K562 (cell line): Measurements from ENCODE around the gene ATAD3B. TPM values are rescaled to one million over a fixed set of nuclear protein-coding genes. Genes with fewer than 3 reads are reported as not detected.

Experiments used
- ATAC-seq: fragments of 200-7000 bp; cut with Tn5 transposase; 3 replicates; pipeline ENCODE4 v1.9.1; 2020; ENCODE audit warnings: moderate library complexity
- BruUV-seq: library from RNA; stranded (reverse); fragments of 400-500 nt; replicated peaks from 2 replicates; lab custom pipeline; 2021; lab: Mats Ljungman, UMichigan
- CTCF ChIA-PET: fragments of 300-600 bp; formaldehyde crosslinking; extraction: SDS; loops from one replicate; lab custom pipeline; 2021; ENCODE audit warnings: low intra/inter-chr PET ratio; lab: Yijun Ruan, JAX
- POLR2A ChIA-PET: fragments of 300-600, 350-650 bp; sonication (Branson Sonifier 250); formaldehyde crosslinking; extraction: SDS; loops from one replicate; lab custom pipeline; 2021; ENCODE audit warnings: antibody characterized with exemption, inconsistent platforms; lab: Yijun Ruan, JAX
- DNase-seq, 4 experiments: peaks; one replicate each; pipeline versions ENCODE4 v3.0.0 to v3.0.0-alpha.2; 2011 to 2018; ENCODE audit warnings: low spot score in 3 of 4, mixed read lengths in 3 of 4; ENCODE audit errors: extremely low read depth in 1 of 4
- FAIRE-seq: peaks from 2 replicates; lab custom pipeline; 2011; peaks lifted over from hg19 to GRCh38; lab: Jason Lieb, UNC
- H2AFZ ChIP-seq: 2 replicates; pipeline ENCODE4 v1.6.0; 2011; ENCODE audit warnings: low read depth, low read length, control low read depth, inconsistent platforms
- H3K27ac ChIP-seq: fragments of 200-600 bp; 3 replicates; pipeline ENCODE4 v1.8.0; 2011; ENCODE audit warnings: low read depth, mild to moderate bottlenecking, control low read depth, inconsistent platforms, low read length, moderate library complexity, mixed read lengths; ENCODE audit errors: extremely low read depth
- H3K27me3 ChIP-seq, 2 experiments: fragments of 300-600 bp in 1 of 2; 2 replicates in 1 of 2; 3 replicates in 1 of 2; pipeline versions ENCODE4 v1.6.0 to v1.8.0; 2011; ENCODE audit warnings: inconsistent platforms in 2 of 2, low read length in 2 of 2, mild to moderate bottlenecking in 1 of 2, mixed read lengths in 1 of 2, moderate library complexity in 1 of 2; ENCODE audit not compliant: control insufficient read depth in 2 of 2, insufficient read depth in 2 of 2
- H3K36me3 ChIP-seq: fragments of 300-600 bp; 3 replicates; pipeline ENCODE4 v1.8.0; 2011; ENCODE audit warnings: mild to moderate bottlenecking, low read length, inconsistent platforms; ENCODE audit not compliant: control insufficient read depth, insufficient read depth
- H3K4me1 ChIP-seq, 2 experiments: fragments of 200-600 bp in 1 of 2; replicated peaks in 1 of 2; 2 replicates in 1 of 2; 3 replicates in 1 of 2; pipeline versions ENCODE4 v1.5.1 to v1.8.0; 2011; ENCODE audit warnings: inconsistent platforms in 2 of 2, low read length in 2 of 2, mild to moderate bottlenecking in 1 of 2, mixed read lengths in 1 of 2, moderate library complexity in 1 of 2; ENCODE audit not compliant: control insufficient read depth in 2 of 2, insufficient read depth in 2 of 2
- H3K4me2 ChIP-seq: 2 replicates; pipeline ENCODE4 v1.6.1; 2011; ENCODE audit warnings: low read length, control low read depth, inconsistent platforms, mixed read lengths; ENCODE audit not compliant: insufficient read depth
- H3K4me3 ChIP-seq: fragments of 200-600 bp; sonication (generic), shearing (Covaris generic); 2 replicates; pipeline ENCODE4 v1.5.1; 2016; ENCODE audit warnings: control low read depth, inconsistent platforms
- H3K79me2 ChIP-seq: fragments of 200-600 bp; 3 replicates; pipeline ENCODE4 v1.8.0; 2011; ENCODE audit warnings: low read length, inconsistent platforms; ENCODE audit not compliant: control insufficient read depth, insufficient read depth
- H3K9ac ChIP-seq, 2 experiments: 2 replicates each; pipeline versions ENCODE4 v1.6.0 to v1.6.1; 2011; ENCODE audit warnings: low read depth in 2 of 2, low read length in 2 of 2, control low read depth in 1 of 2, inconsistent platforms in 1 of 2, mild to moderate bottlenecking in 1 of 2, mixed read lengths in 1 of 2; ENCODE audit not compliant: insufficient read depth in 1 of 2
- H3K9me1 ChIP-seq: one replicate; pipeline ENCODE4 v1.6.0; 2011; ENCODE audit warnings: inconsistent platforms, mild to moderate bottlenecking, low read length, moderate library complexity; ENCODE audit not compliant: control insufficient read depth, insufficient read depth
- H3K9me3 ChIP-seq: replicated peaks from 2 replicates; pipeline ENCODE4 v1.5.1; 2011; ENCODE audit warnings: low read depth, low read length, inconsistent platforms; ENCODE audit not compliant: control insufficient read depth, insufficient read depth
- H4K20me1 ChIP-seq: replicated peaks from 2 replicates; pipeline ENCODE4 v1.6.1; 2011; ENCODE audit warnings: low read length, inconsistent platforms, mixed read lengths; ENCODE audit not compliant: control insufficient read depth, insufficient read depth
- CSDE1 ChIP-seq, 2 experiments: fragments of 450-650 bp; IDR thresholded peaks; 2 replicates each; pipeline ENCODE4 v1.6.1; 2016; ENCODE audit warnings: mild to moderate bottlenecking in 1 of 2
- POLR2G ChIP-seq: fragments of 200-400 bp; formaldehyde crosslinking; IDR thresholded peaks from 2 replicates; pipeline ENCODE4 v1.6.1; 2017; ENCODE audit warnings: low read depth, mild to moderate bottlenecking, antibody characterized with exemption, low read length, moderate library complexity
- TEAD1 ChIP-seq, 2 experiments: fragments of 450-650 bp in 1 of 2; sonication (generic) in 1 of 2; formaldehyde crosslinking; IDR thresholded peaks; 2 replicates each; pipeline versions ENCODE4 v1.4.0 to v1.8.0; 2020 to 2022; ENCODE audit warnings: mild to moderate bottlenecking in 2 of 2, missing genetic modification reagents in 1 of 2
- XRCC3 ChIP-seq: fragments of 450-650 bp; IDR thresholded peaks from 2 replicates; pipeline ENCODE4 v1.6.1; 2017; ENCODE audit warnings: mild to moderate bottlenecking, moderate library complexity
- ZNF586 ChIP-seq: fragments of 450-650 bp; formaldehyde crosslinking; conservative IDR thresholded peaks from 2 replicates; pipeline ENCODE4 v1.4.0; 2020; ENCODE audit warnings: mild to moderate bottlenecking, moderate library complexity
- WGBS: fragments of 100-300 bp; shearing (Covaris generic); methylation state at CpG from one replicate; pipeline ENCODE4 v1.1.6; 2016; ENCODE audit warnings: low coverage, mixed read lengths; ENCODE audit not compliant: insufficient coverage; ENCODE audit errors: missing lambda C conversion rate; 5-methylcytosine and 5-hydroxymethylcytosine counted together
- in situ Hi-C: fragments of 300-500 bp; cut with MboI; formaldehyde crosslinking; loops from 4 replicates; pipeline ENCODE4 v1.15.0; 2018; ENCODE audit warnings: inconsistent platforms, mixed read lengths
- intact Hi-C: fragments of 100-400 bp; cut with micrococcal nuclease; formaldehyde crosslinking; loops from 2 replicates; pipeline ENCODE4 v1.14.2; 2022
- polyA plus RNA-seq, 8 experiments: library from polyadenylated mRNA; depleted of rRNA in 4 of 8; stranded (reverse) in 5 of 8; unstranded in 3 of 8; fragments of >200 nt; fragmentation: Nextera tagmentation in 2 of 8; fragmentation: Illumina TruSeq in 1 of 8; extraction: Ambion mirVana in 2 of 8; extraction: Trizol in 1 of 8; gene quantifications; 2 replicates each; pipeline versions ENCODE4 v1.2.1 to v1.2.3, GENCODE V29; 2011 to 2014; ENCODE audit warnings: inconsistent platforms in 1 of 8, missing spikeins in 1 of 8
- total RNA-seq, 7 experiments: library from RNA; depleted of rRNA in 6 of 7; stranded (reverse); fragments of >200 nt in 6 of 7; fragmentation: Illumina TruSeq in 2 of 7; extraction: Trizol in 2 of 7; gene quantifications; 2 replicates each; pipeline versions ENCODE4 v1.2.1 to v1.2.3, GENCODE V29; 2011 to 2021; ENCODE audit warnings: low replicate concordance in 1 of 7
- TF ChIP-seq, protein P1 (sequence below): fragments of 450-650 bp; IDR thresholded peaks from 2 replicates; pipeline ENCODE4 v1.6.1; 2018; ENCODE audit warnings: mild to moderate bottlenecking, low read depth; ENCODE audit not compliant: partially characterized antibody
- TF ChIP-seq, protein P2 (sequence below): sonication (generic); formaldehyde crosslinking; IDR thresholded peaks from 2 replicates; pipeline ENCODE4 v1.8.0; 2023; ENCODE audit warnings: mild to moderate bottlenecking, missing genetic modification reagents
- TF ChIP-seq, protein P3 (sequence below): sonication (generic); formaldehyde crosslinking; IDR thresholded peaks from 2 replicates; pipeline ENCODE4 v1.8.1; 2023; ENCODE audit warnings: mild to moderate bottlenecking, missing genetic modification reagents

The ATAD3B gene
- total and polyA plus RNA-seq, 9 of the 15 experiments (the other 6 are each of a cell fraction or from before 2014, with no cell fraction given) = 0.07 to 113 (median 27.7) TPM

DNA sequence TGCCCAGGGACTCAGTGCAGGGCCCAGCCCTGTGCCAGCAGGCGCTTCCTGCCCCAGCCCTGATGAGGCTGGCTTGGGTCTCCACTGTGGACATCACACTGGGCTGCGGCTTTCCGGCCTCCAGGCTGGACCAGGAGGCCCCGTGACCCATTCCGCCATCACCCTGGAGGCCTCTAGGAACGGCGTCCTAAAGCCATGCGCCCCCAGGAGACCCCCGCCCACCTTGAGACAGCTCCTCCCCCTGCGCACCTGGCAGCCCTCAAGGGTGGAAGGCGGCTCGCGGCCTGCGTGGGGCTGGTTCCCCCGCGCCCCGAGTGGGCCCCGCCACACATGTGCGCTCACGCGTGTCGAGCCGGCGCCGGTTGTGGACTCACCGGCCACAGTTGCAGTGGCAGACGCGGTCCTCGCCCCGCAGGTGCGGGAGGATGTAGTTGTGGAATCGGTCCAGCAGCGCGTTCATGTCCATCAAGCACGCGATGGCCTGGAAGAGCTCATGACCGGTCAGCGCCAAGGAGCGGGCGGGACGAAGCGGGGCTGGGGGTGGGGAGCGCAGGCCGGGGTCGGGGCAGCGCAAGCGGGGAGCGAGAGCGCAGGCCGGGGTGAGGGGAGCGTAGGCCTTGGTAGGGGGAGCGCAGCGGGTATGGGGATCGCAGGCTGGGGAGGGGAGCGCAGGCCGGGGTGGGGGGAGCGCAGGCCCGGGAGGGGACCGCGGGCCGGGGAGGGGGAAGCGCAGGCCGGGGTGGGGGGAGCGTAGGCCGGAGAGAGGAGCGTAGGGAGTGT lies 67.9 kb downstream of the ATAD3B start:
- intact Hi-C loops = no loop called here
- CTCF ChIA-PET = no interaction called here
- no peaks in the 10 kb centered on the region for H4K20me1 ChIP-seq
- WGBS = 95% methylated on average over 24 of the region's 66 CpGs
- in situ Hi-C loops = no loop called here
- no peak overlapping the region for H3K4me2 ChIP-seq
- H3K27me3 ChIP-seq = no peaks in the 10 kb centered on the region
- no peak for FAIRE-seq
- TF ChIP-seq, protein P1, sequence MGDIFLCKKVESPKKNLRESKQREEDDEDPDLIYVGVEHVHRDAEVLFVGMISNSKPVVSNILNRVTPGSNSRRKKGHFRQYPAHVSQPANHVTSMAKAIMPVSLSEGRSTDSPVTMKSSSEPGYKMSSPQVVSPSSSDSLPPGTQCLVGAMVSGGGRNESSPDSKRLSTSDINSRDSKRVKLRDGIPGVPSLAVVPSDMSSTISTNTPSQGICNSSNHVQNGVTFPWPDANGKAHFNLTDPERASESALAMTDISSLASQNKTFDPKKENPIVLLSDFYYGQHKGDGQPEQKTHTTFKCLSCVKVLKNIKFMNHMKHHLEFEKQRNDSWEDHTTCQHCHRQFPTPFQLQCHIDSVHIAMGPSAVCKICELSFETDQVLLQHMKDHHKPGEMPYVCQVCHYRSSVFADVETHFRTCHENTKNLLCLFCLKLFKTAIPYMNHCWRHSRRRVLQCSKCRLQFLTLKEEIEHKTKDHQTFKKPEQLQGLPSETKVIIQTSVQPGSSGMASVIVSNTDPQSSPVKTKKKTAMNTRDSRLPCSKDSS = no peak
- TF ChIP-seq TEAD1 (CRISPR knock-in tag; IDR thresholded peaks at IDR 0.05) (no peak), ZNF586 (CRISPR knock-in tag) (no peak), POLR2G (peak; percentile 73), CSDE1 (IDR thresholded peaks at IDR 0.05) (no peak), XRCC3 (no peak)
- TF ChIP-seq, protein P2, sequence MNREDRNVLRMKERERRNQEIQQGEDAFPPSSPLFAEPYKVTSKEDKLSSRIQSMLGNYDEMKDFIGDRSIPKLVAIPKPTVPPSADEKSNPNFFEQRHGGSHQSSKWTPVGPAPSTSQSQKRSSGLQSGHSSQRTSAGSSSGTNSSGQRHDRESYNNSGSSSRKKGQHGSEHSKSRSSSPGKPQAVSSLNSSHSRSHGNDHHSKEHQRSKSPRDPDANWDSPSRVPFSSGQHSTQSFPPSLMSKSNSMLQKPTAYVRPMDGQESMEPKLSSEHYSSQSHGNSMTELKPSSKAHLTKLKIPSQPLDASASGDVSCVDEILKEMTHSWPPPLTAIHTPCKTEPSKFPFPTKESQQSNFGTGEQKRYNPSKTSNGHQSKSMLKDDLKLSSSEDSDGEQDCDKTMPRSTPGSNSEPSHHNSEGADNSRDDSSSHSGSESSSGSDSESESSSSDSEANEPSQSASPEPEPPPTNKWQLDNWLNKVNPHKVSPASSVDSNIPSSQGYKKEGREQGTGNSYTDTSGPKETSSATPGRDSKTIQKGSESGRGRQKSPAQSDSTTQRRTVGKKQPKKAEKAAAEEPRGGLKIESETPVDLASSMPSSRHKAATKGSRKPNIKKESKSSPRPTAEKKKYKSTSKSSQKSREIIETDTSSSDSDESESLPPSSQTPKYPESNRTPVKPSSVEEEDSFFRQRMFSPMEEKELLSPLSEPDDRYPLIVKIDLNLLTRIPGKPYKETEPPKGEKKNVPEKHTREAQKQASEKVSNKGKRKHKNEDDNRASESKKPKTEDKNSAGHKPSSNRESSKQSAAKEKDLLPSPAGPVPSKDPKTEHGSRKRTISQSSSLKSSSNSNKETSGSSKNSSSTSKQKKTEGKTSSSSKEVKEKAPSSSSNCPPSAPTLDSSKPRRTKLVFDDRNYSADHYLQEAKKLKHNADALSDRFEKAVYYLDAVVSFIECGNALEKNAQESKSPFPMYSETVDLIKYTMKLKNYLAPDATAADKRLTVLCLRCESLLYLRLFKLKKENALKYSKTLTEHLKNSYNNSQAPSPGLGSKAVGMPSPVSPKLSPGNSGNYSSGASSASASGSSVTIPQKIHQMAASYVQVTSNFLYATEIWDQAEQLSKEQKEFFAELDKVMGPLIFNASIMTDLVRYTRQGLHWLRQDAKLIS (CRISPR knock-in tag) = no peak
- TF ChIP-seq, protein P3, sequence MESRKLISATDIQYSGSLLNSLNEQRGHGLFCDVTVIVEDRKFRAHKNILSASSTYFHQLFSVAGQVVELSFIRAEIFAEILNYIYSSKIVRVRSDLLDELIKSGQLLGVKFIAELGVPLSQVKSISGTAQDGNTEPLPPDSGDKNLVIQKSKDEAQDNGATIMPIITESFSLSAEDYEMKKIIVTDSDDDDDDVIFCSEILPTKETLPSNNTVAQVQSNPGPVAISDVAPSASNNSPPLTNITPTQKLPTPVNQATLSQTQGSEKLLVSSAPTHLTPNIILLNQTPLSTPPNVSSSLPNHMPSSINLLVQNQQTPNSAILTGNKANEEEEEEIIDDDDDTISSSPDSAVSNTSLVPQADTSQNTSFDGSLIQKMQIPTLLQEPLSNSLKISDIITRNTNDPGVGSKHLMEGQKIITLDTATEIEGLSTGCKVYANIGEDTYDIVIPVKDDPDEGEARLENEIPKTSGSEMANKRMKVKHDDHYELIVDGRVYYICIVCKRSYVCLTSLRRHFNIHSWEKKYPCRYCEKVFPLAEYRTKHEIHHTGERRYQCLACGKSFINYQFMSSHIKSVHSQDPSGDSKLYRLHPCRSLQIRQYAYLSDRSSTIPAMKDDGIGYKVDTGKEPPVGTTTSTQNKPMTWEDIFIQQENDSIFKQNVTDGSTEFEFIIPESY (CRISPR knock-in tag) = peak; percentile 61; the same call in 1 of the 2 replicates
- H3K36me3 ChIP-seq = peaks cover 57% of the 10 kb centered on the region
- H2AFZ ChIP-seq = no peak overlapping the region
- H3K4me3 ChIP-seq = no peak overlapping the region
- no peaks in the 10 kb centered on the region for H3K79me2 ChIP-seq
- no peak for DNase-seq
- H3K27ac ChIP-seq = no peak overlapping the region
- POLR2A ChIA-PET = no interaction called here
- peaks cover 0 to 55% of the 10 kb centered on the region in 2 experiments; a peak in 2 of 5 replicates for H3K4me1 ChIP-seq
- no peaks in the 10 kb centered on the region; the same call in 1 of the 2 replicates for H3K9me3 ChIP-seq
- BruUV-seq = no TSS peak
- no peak overlapping the region for H3K9ac ChIP-seq
- H3K9me1 ChIP-seq = no peaks in the 10 kb centered on the region
- ATAC-seq = no peak
